HCT116 (cell line): ENCODE data around the gene MT2A. TPM values are rescaled to one million over a fixed set of nuclear protein-coding genes. Genes with fewer than 3 reads are reported as not detected.

Experiments
- ATAC-seq: fragments of 200-7000 bp; cut with Tn5 transposase; 2 replicates; pipeline ENCODE4 v1.9.1; 2020; ENCODE audit warnings: mild to moderate bottlenecking, moderate library complexity
- BruUV-seq: library from RNA; stranded (reverse); fragments of 400-500 nt; replicated peaks from 2 replicates; lab custom pipeline; 2021; lab: Mats Ljungman, UMichigan
- CTCF ChIA-PET: fragments of 300-600 bp; sonication (Branson Sonifier 250); formaldehyde crosslinking; loops from one replicate; lab custom pipeline; 2021; ENCODE audit warnings: antibody characterized with exemption; lab: Charles Lee
- POLR2A ChIA-PET: fragments of 300-600, 350-600 bp; sonication (Branson Sonifier 250); formaldehyde crosslinking; loops from one replicate; lab custom pipeline; 2021; ENCODE audit warnings: antibody characterized with exemption; lab: Charles Lee
- RAD21 ChIA-PET, 2 experiments: fragments of 300-600 bp; sonication (Branson Sonifier 250); formaldehyde crosslinking; loops; one replicate each; lab custom pipeline; 2023; ENCODE audit warnings: low total read pairs in 2 of 2; ENCODE audit not compliant: uncharacterized antibody in 2 of 2, unreplicated experiment in 2 of 2, low non-redundant PET in 1 of 2; lab: Charles Lee
- DNase-seq: peaks from one replicate; pipeline ENCODE4 v3.0.0-alpha.2; 2010; ENCODE audit warnings: low read depth, low spot score
- H2AFZ ChIP-seq: fragments of 200-600 bp; shearing (Covaris generic), sonication (generic); 2 replicates; pipeline ENCODE4 v1.6.1; 2017; ENCODE audit warnings: low read depth, mixed run types, mixed read lengths, antibody characterized with exemption, low read length; ENCODE audit not compliant: poor library complexity, severe bottlenecking
- H3K27ac ChIP-seq: 2 replicates; pipeline ENCODE4 v1.5.1; 2012; ENCODE audit warnings: low read depth, low read length
- H3K27me3 ChIP-seq: fragments of 200-600 bp; sonication (generic); 2 replicates; pipeline ENCODE4 v1.6.1; 2016; ENCODE audit warnings: mixed run types, low read length, mixed read lengths; ENCODE audit not compliant: insufficient read depth
- H3K36me3 ChIP-seq, 2 experiments: fragments of 200-500 bp in 1 of 2; fragments of 200-600 bp in 1 of 2; sonication (Bioruptor generic) in 1 of 2; sonication (generic) in 1 of 2; 2 replicates each; pipeline versions ENCODE4 v1.5.1 to v1.6.1; 2014 to 2016; ENCODE audit warnings: low read length in 2 of 2, inconsistent platforms in 1 of 2, mixed read lengths in 1 of 2, mixed run types in 1 of 2; ENCODE audit not compliant: insufficient read depth in 2 of 2, control insufficient read depth in 1 of 2
- H3K4me1 ChIP-seq, 2 experiments: fragments of 200-600 bp in 1 of 2; sonication (generic) in 1 of 2; 2 replicates each; pipeline versions ENCODE4 v1.5.1 to v1.6.1; 2012 to 2017; ENCODE audit warnings: low read length in 2 of 2, inconsistent platforms in 1 of 2, mild to moderate bottlenecking in 1 of 2, mixed read lengths in 1 of 2, mixed run types in 1 of 2, moderate library complexity in 1 of 2; ENCODE audit not compliant: insufficient read depth in 2 of 2, control insufficient read depth in 1 of 2
- H3K4me2 ChIP-seq: fragments of 200-600 bp; sonication (generic); 2 replicates; pipeline ENCODE4 v1.6.1; 2017; ENCODE audit warnings: mixed run types, low read length, mixed read lengths
- H3K4me3 ChIP-seq, 2 experiments: fragments of 200-600 bp in 1 of 2; sonication (generic) in 1 of 2; replicated peaks in 1 of 2; 2 replicates each; pipeline ENCODE4 v1.5.1; 2011 to 2016; ENCODE audit warnings: low read length in 2 of 2, control low read depth in 1 of 2, low read depth in 1 of 2, mild to moderate bottlenecking in 1 of 2, mixed read lengths in 1 of 2, mixed run types in 1 of 2
- H3K79me2 ChIP-seq: fragments of 200-600 bp; sonication (generic); 2 replicates; pipeline ENCODE4 v1.6.1; 2017; ENCODE audit warnings: mild to moderate bottlenecking, mixed run types, low read length, moderate library complexity, mixed read lengths; ENCODE audit not compliant: insufficient read depth
- H3K9ac ChIP-seq: fragments of 200-600 bp; sonication (generic); 2 replicates; pipeline ENCODE4 v1.6.1; 2016; ENCODE audit warnings: low read length, mixed read lengths
- H3K9me2 ChIP-seq: fragments of 200-600 bp; sonication (generic), shearing (Covaris generic); 2 replicates; pipeline ENCODE4 v1.6.1; 2017; ENCODE audit warnings: mixed run types, mild to moderate bottlenecking, moderate library complexity; ENCODE audit not compliant: insufficient read depth
- H3K9me3 ChIP-seq, 2 experiments: fragments of 200-500 bp in 1 of 2; fragments of 200-600 bp in 1 of 2; sonication (Bioruptor generic) in 1 of 2; sonication (generic) in 1 of 2; 2 replicates each; pipeline ENCODE4 v1.6.1; 2014 to 2017; ENCODE audit warnings: low read length in 2 of 2, mixed read lengths in 2 of 2, inconsistent platforms in 1 of 2, low read depth in 1 of 2, mild to moderate bottlenecking in 1 of 2, mixed run types in 1 of 2, moderate library complexity in 1 of 2; ENCODE audit not compliant: control insufficient read depth in 1 of 2, insufficient read depth in 1 of 2
- H4K20me1 ChIP-seq: fragments of 200-600 bp; sonication (generic), shearing (Covaris generic); 2 replicates; pipeline ENCODE4 v1.6.1; 2017; ENCODE audit warnings: mixed run types, mild to moderate bottlenecking, moderate library complexity; ENCODE audit not compliant: insufficient read depth
- EGR1 ChIP-seq: IDR thresholded peaks from 2 replicates; pipeline ENCODE4 v1.6.1; 2012; ENCODE audit warnings: low read depth
- EZH2 ChIP-seq: fragments of 200-600 bp; sonication (generic); IDR thresholded peaks from 2 replicates; pipeline ENCODE4 v1.6.1; 2017; ENCODE audit warnings: antibody characterized with exemption, mixed run types
- JUND ChIP-seq: IDR thresholded peaks from 2 replicates; pipeline ENCODE4 v1.6.1; 2012
- MAX ChIP-seq: IDR thresholded peaks from 2 replicates; pipeline ENCODE4 v1.6.1; 2012
- POLR2A ChIP-seq: IDR thresholded peaks from 2 replicates; pipeline ENCODE4 v1.7.0; 2011; ENCODE audit warnings: borderline replicate concordance; ENCODE audit not compliant: insufficient read depth, insufficient read length; ENCODE audit errors: extremely low read depth
- RAD21 ChIP-seq: IDR thresholded peaks from 2 replicates; pipeline ENCODE4 v1.6.1; 2012; ENCODE audit warnings: low read depth, mild to moderate bottlenecking
- REST ChIP-seq: IDR thresholded peaks from 2 replicates; pipeline ENCODE4 v1.6.1; 2012; ENCODE audit warnings: low read depth
- SP1 ChIP-seq: IDR thresholded peaks from 2 replicates; pipeline ENCODE4 v1.6.1; 2012; ENCODE audit warnings: low read depth
- TCF7L2 ChIP-seq: IDR thresholded peaks from 2 replicates; pipeline ENCODE4 v1.7.0; 2011; ENCODE audit warnings: borderline replicate concordance, inconsistent platforms; ENCODE audit not compliant: insufficient read depth, insufficient read length; ENCODE audit errors: extremely low read depth
- YY1 ChIP-seq: IDR thresholded peaks from 2 replicates; pipeline ENCODE4 v1.6.1; 2011; ENCODE audit warnings: low read length, low read depth, moderate library complexity, mild to moderate bottlenecking; ENCODE audit not compliant: insufficient replicate concordance; ENCODE audit errors: extremely low read depth
- ZBTB33 ChIP-seq: IDR thresholded peaks from 2 replicates; pipeline ENCODE4 v1.6.1; 2011; ENCODE audit warnings: mild to moderate bottlenecking, low read length, moderate library complexity; ENCODE audit not compliant: insufficient replicate concordance; ENCODE audit errors: extremely low read depth
- ZNF274 ChIP-seq: fragments of 200-500 bp; sonication (Bioruptor generic); IDR thresholded peaks from 2 replicates; pipeline ENCODE4 v1.6.1; 2014; ENCODE audit warnings: mild to moderate bottlenecking, low read depth, low read length, inconsistent platforms
- intact Hi-C: fragments of 100-400 bp; cut with micrococcal nuclease; formaldehyde crosslinking; loops from 2 replicates; pipeline ENCODE4 v1.10.0; 2022
- total RNA-seq: library from RNA; stranded (reverse); gene quantifications from one replicate; pipeline ENCODE4 v1.2.1, GENCODE V29; 2021; ENCODE audit not compliant: unreplicated experiment

The MT2A gene
- total RNA-seq, 1 experiment from 2014 or later: 710 TPM

- Histone ChIP-seq H3K4me2 (no peak overlapping the region), H4K20me1 (no peaks in the 10 kb centered on the region), H3K4me1 (peaks cover 39 to 49% of the 10 kb centered on the region in 2 experiments), H3K9me3 (no peaks in the 10 kb centered on the region), H3K9me2 (no peaks in the 10 kb centered on the region), H3K27ac (no peak overlapping the region), H3K9ac (no peak overlapping the region), H3K4me3 (no peak overlapping the region), H3K79me2 (no peaks in the 10 kb centered on the region), H2AFZ (no peak overlapping the region), H3K36me3 (no peaks in the 10 kb centered on the region), H3K27me3 (no peaks in the 10 kb centered on the region)
- ChIA-PET RAD21 (no interaction called here), POLR2A (interaction anchor here (16.1 kb wide), 1 partner anchor 9 kb away, joined by 344 read pairs; the partner anchor contains the start of gene MT1E), CTCF (interaction anchor here (1.6 kb wide), 1 partner anchor 15 kb away, joined by 3 read pairs; no protein-coding TSS in a partner anchor)
- intact Hi-C loops: no loop called here
- DNase-seq (no peak), ATAC-seq (no peak)
- no TSS peak for BruUV-seq
- TF ChIP-seq MAX: no peak
- no peak for TF ChIP-seq ZNF274
- no peak for TF ChIP-seq EGR1
- TF ChIP-seq SP1: no peak
- TF ChIP-seq TCF7L2: no peak
- no peak for TF ChIP-seq YY1
- no peak for TF ChIP-seq JUND
- no peak for TF ChIP-seq POLR2A
- no peak for TF ChIP-seq RAD21
Measured at GRCh38 chr16:56615353-56615752, 7.0 kb downstream of the MT2A start.

GRCh38 chr16:56616608-56617211 lies 8.3 kb downstream of the MT2A start:
- DNase-seq: no peak
- TF ChIP-seq EZH2 (no peak), POLR2A (no peak), REST (no peak), ZBTB33 (no peak)
- Histone ChIP-seq H3K4me2 (no peak overlapping the region), H3K4me3 (no peak overlapping the region), H4K20me1 (no peaks in the 10 kb centered on the region), H3K9ac (no peak overlapping the region), H3K27me3 (no peaks in the 10 kb centered on the region), H3K27ac (no peak overlapping the region), H3K79me2 (no peaks in the 10 kb centered on the region), H3K36me3 (no peaks in the 10 kb centered on the region), H3K9me3 (no peaks in the 10 kb centered on the region), H3K9me2 (no peaks in the 10 kb centered on the region), H2AFZ (no peak overlapping the region), H3K4me1 (peaks cover 25 to 36% of the 10 kb centered on the region in 2 experiments)
- ChIA-PET POLR2A (interaction anchor here (16.1 kb wide), 1 partner anchor 8 kb away, joined by 344 read pairs; the partner anchor contains the start of gene MT1E), RAD21 (interaction anchor here in 1 of 2 experiments (0.6 kb wide), 1 partner anchor 8 kb away, joined by 5 read pairs; the partner anchor contains the start of gene MT2A), CTCF (interaction anchor here (0.6 kb wide), 1 partner anchor 13 kb away, joined by 3 read pairs; no protein-coding TSS in a partner anchor)
- no TSS peak for BruUV-seq
- no peak for ATAC-seq
- intact Hi-C loops: no loop called here
